GM12878 (cell line): ENCODE data around the gene DEFB132. TPM values are rescaled to one million over a fixed set of nuclear protein-coding genes. Genes with fewer than 3 reads are reported as not detected.

Experiments used
- ATAC-seq: fragments of 200-7000 bp; cut with Tn5 transposase; 3 replicates; pipeline ENCODE4 v1.9.1; 2020; ENCODE audit warnings: mild to moderate bottlenecking, moderate library complexity
- BruUV-seq: library from RNA; stranded (reverse); fragments of 400-500 nt; replicated peaks from 2 replicates; lab custom pipeline; 2021; lab: Mats Ljungman, UMichigan
- CTCF ChIA-PET: fragments of 300-600 bp; sonication (Branson Sonifier 250); formaldehyde crosslinking; extraction: SDS; loops from one replicate; lab custom pipeline; 2021; ENCODE audit warnings: inconsistent platforms; lab: Yijun Ruan, JAX
- POLR2A ChIA-PET: fragments of 350-600 bp; formaldehyde crosslinking; extraction: SDS; loops from one replicate; lab custom pipeline; 2021; ENCODE audit warnings: inconsistent platforms; lab: Charles Lee
- RAD21 ChIA-PET: fragments of 300-600 bp; sonication (Branson Sonifier 250); formaldehyde crosslinking; loops from one replicate; lab custom pipeline; 2023; ENCODE audit warnings: antibody characterized with exemption; ENCODE audit not compliant: unreplicated experiment; lab: Charles Lee
- SMC1A ChIA-PET: fragments of 300-600 bp; sonication (Branson Sonifier 250); formaldehyde crosslinking; loops from one replicate; lab custom pipeline; 2023; ENCODE audit not compliant: unreplicated experiment, uncharacterized antibody; lab: Charles Lee
- DNase-seq: peaks from one replicate; pipeline ENCODE4 v3.0.0-alpha.2; 2011; ENCODE audit warnings: low read depth, low spot score
- FAIRE-seq: peaks from 3 replicates; lab custom pipeline; 2011; peaks lifted over from hg19 to GRCh38; lab: Jason Lieb, UNC
- H2AFZ ChIP-seq: 2 replicates; pipeline ENCODE4 v1.6.0; 2011; ENCODE audit warnings: low read depth, low read length, control low read depth; ENCODE audit not compliant: control insufficient read depth
- H3K27ac ChIP-seq: 2 replicates; pipeline ENCODE4 v1.5.1; 2011; ENCODE audit warnings: control low read depth; ENCODE audit not compliant: control insufficient read depth, insufficient read depth
- H3K27me3 ChIP-seq, 2 experiments: replicated peaks in 1 of 2; 2 replicates each; pipeline versions ENCODE4 v1.6.0 to v1.6.1; 2011; ENCODE audit warnings: low read length in 1 of 2; ENCODE audit not compliant: control insufficient read depth in 2 of 2, insufficient read depth in 2 of 2
- H3K36me3 ChIP-seq, 2 experiments: 2 replicates each; pipeline ENCODE4 v1.5.1; 2011; ENCODE audit warnings: low read length in 1 of 2; ENCODE audit not compliant: control insufficient read depth in 2 of 2, insufficient read depth in 2 of 2
- H3K4me1 ChIP-seq: 2 replicates; pipeline ENCODE4 v1.6.1; 2011; ENCODE audit warnings: mild to moderate bottlenecking, low read length, moderate library complexity, mixed read lengths; ENCODE audit not compliant: control insufficient read depth, insufficient read depth
- H3K4me2 ChIP-seq: 2 replicates; pipeline ENCODE4 v1.6.0; 2011; ENCODE audit warnings: control low read depth; ENCODE audit not compliant: control insufficient read depth, insufficient read depth
- H3K4me3 ChIP-seq: fragments of 200-600 bp; sonication (generic); 2 replicates; pipeline ENCODE4 v1.5.1; 2016
- H3K79me2 ChIP-seq: 2 replicates; pipeline ENCODE4 v1.6.0; 2011; ENCODE audit warnings: low read length; ENCODE audit not compliant: control insufficient read depth, insufficient read depth
- H3K9ac ChIP-seq: 2 replicates; pipeline ENCODE4 v1.8.0; 2011; ENCODE audit warnings: low read length, control low read depth, mixed read lengths; ENCODE audit not compliant: control insufficient read depth, insufficient read depth
- H3K9me3 ChIP-seq: replicated peaks from 3 replicates; pipeline ENCODE4 v1.5.1; 2011; ENCODE audit warnings: mild to moderate bottlenecking, low read length; ENCODE audit not compliant: control insufficient read depth, insufficient read depth
- H4K20me1 ChIP-seq: 2 replicates; pipeline ENCODE4 v1.6.0; 2011; ENCODE audit not compliant: control insufficient read depth, insufficient read depth
- BHLHE40 ChIP-seq, 2 experiments: fragments of 450-650 bp in 1 of 2; IDR thresholded peaks; 2 replicates each; pipeline ENCODE4 v1.6.1; 2011 to 2017; ENCODE audit warnings: low read depth in 2 of 2, borderline replicate concordance in 1 of 2, improper control_type of control experiment in 1 of 2, low read length in 1 of 2, mild to moderate bottlenecking in 1 of 2
- CBFB ChIP-seq: IDR thresholded peaks from 2 replicates; pipeline ENCODE4 v1.6.1; 2016; ENCODE audit warnings: antibody characterized with exemption, low read depth
- CEBPB ChIP-seq, 2 experiments: fragments of 150-350 bp in 1 of 2; IDR thresholded peaks; 2 replicates each; pipeline ENCODE4 v1.6.1; 2012 to 2014; ENCODE audit warnings: low read depth in 2 of 2, low read length in 2 of 2, borderline replicate concordance in 1 of 2, inconsistent platforms in 1 of 2
- CHD4 ChIP-seq: fragments of 200-600 bp; sonication (generic); IDR thresholded peaks from 2 replicates; pipeline ENCODE4 v1.6.1; 2016; ENCODE audit warnings: mild to moderate bottlenecking
- FOS ChIP-seq: IDR thresholded peaks from 3 replicates; pipeline ENCODE4 v1.6.1; 2011; ENCODE audit warnings: borderline replicate concordance; ENCODE audit not compliant: insufficient read length; ENCODE audit errors: extremely low read depth
- NFYA ChIP-seq: IDR thresholded peaks from 2 replicates; pipeline ENCODE4 v1.6.1; 2011; ENCODE audit warnings: low read depth, mild to moderate bottlenecking, low read length, improper control_type of control experiment, borderline replicate concordance
- NFYB ChIP-seq: IDR thresholded peaks from 2 replicates; pipeline ENCODE4 v1.6.1; 2011; ENCODE audit warnings: low read depth, mild to moderate bottlenecking, low read length, improper control_type of control experiment, moderate library complexity; ENCODE audit not compliant: insufficient read depth
- PML ChIP-seq: IDR thresholded peaks from 2 replicates; pipeline ENCODE4 v1.6.1; 2012; ENCODE audit warnings: low read length, inconsistent platforms
- POLR2A ChIP-seq: IDR thresholded peaks from 2 replicates; pipeline ENCODE4 v1.6.1; 2011; ENCODE audit warnings: low read depth, mild to moderate bottlenecking, low read length
- RB1 ChIP-seq: fragments of 450-650 bp; formaldehyde crosslinking; IDR thresholded peaks from 2 replicates; pipeline ENCODE4 v1.6.1; 2017; ENCODE audit warnings: mild to moderate bottlenecking, borderline replicate concordance
- RCOR1 ChIP-seq: conservative IDR thresholded peaks from 2 replicates; pipeline ENCODE4 v1.6.1; 2012; ENCODE audit warnings: low read depth, low read length, improper control_type of control experiment
- TCF12 ChIP-seq: IDR thresholded peaks from 2 replicates; pipeline ENCODE4 v1.6.1; 2011; ENCODE audit warnings: low read depth, mild to moderate bottlenecking, low read length
- TCF7 ChIP-seq: IDR thresholded peaks from 2 replicates; pipeline ENCODE4 v1.6.1; 2014; ENCODE audit warnings: antibody characterized with exemption, borderline replicate concordance
- WGBS: methylation state at CpG from one replicate; pipeline ENCODE4 v1.1.6; 2016; ENCODE audit warnings: low lambda C conversion rate; ENCODE audit not compliant: insufficient replicate concordance, insufficient coverage; ENCODE audit errors: missing lambda C conversion rate; 5-methylcytosine and 5-hydroxymethylcytosine counted together
- in situ Hi-C: fragments of 300-500 bp; cut with MboI; formaldehyde crosslinking; loops from 9 replicates; pipeline ENCODE4 v1.14.3; 2018; ENCODE audit warnings: mixed read lengths
- intact Hi-C: fragments of 100-400 bp; cut with micrococcal nuclease; formaldehyde crosslinking; loops from one replicate; pipeline ENCODE4 v1.14.2; 2022; ENCODE audit not compliant: unreplicated experiment
- polyA plus RNA-seq, 11 experiments: library from polyadenylated mRNA; depleted of rRNA in 4 of 11; unstranded in 6 of 11; stranded (reverse) in 5 of 11; fragments of >200 nt; fragmentation: Nextera tagmentation in 4 of 11; fragmentation: Illumina TruSeq in 1 of 11; extraction: Ambion mirVana in 4 of 11; extraction: Trizol in 1 of 11; gene quantifications; 1 replicate in 1 of 11; 2 replicates in 10 of 11; pipeline versions ENCODE4 v1.2.1 to v1.2.3, GENCODE V29; 2011 to 2016; ENCODE audit warnings: inconsistent platforms in 2 of 11, missing spikeins in 2 of 11, low read depth in 1 of 11
- total RNA-seq, 4 experiments: library from RNA; depleted of rRNA in 3 of 4; stranded (reverse); fragments of >200 nt in 3 of 4; fragmentation: Illumina TruSeq in 1 of 4; extraction: Trizol in 1 of 4; gene quantifications; 2 replicates each; pipeline versions ENCODE4 v1.2.1 to v1.2.3, GENCODE V29; 2013 to 2021
- TF ChIP-seq, protein P1 (sequence below): IDR thresholded peaks from 2 replicates; pipeline ENCODE4 v1.6.1; 2011; ENCODE audit warnings: mild to moderate bottlenecking, low read depth, low read length, moderate library complexity; ENCODE audit not compliant: insufficient replicate concordance
- TF ChIP-seq, protein P2 (sequence below): fragments of 450-650 bp; IDR thresholded peaks from 2 replicates; pipeline ENCODE4 v1.6.1; 2018; ENCODE audit warnings: borderline replicate concordance, mild to moderate bottlenecking; ENCODE audit not compliant: partially characterized antibody

The DEFB132 gene
- total and polyA plus RNA-seq, 10 of the 15 experiments (the other 5 are each of a cell fraction or from before 2014, with no cell fraction given), result not detected

DNA sequence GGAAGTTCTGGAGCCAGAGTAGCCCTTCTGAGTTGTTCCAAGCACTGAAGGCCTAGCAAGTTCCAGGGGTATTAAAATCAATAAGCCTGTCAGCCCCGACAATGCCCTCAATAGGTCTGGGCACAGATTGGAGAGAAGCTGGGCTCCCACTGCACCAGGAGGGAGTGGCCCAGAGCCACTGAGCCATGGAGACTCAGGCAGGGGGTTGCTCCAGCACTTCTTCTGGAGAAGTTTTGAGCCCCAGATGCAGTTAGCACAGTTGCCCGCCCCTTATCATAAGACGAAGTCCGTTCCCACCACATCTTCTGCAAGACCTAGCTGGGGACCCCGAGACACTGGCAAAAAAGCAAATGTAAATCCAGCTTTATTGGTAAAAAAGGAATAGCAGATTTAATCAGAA, 13.0 kb downstream of the DEFB132 start:
- CTCF ChIA-PET, result interaction anchor here (0.7 to 5.6 kb wide), 2 partner anchors 60 to 74 kb away, joined by 3 to 32 read pairs; no protein-coding TSS in a partner anchor
- SMC1A ChIA-PET, result no interaction called here
- no peak overlapping the region for H3K4me2 ChIP-seq
- H3K4me3 ChIP-seq, result no peak overlapping the region
- FAIRE-seq (no peak), ATAC-seq (no peak), DNase-seq (no peak)
- intact Hi-C loops, result no loop called here
- 0 out of 4 replicates have a peak, but pooled peaks cover 0 to under 1% of the 10 kb centered on the region in 2 experiments for H3K36me3 ChIP-seq
- no peaks in the 10 kb centered on the region for H4K20me1 ChIP-seq
- no peaks in the 10 kb centered on the region for H3K27me3 ChIP-seq
- no peaks in the 10 kb centered on the region for H3K79me2 ChIP-seq
- in situ Hi-C loops, result no loop called here
- H3K4me1 ChIP-seq, result no peaks in the 10 kb centered on the region
- POLR2A ChIA-PET, result no interaction called here
- H3K27ac ChIP-seq, result no peak overlapping the region
- H2AFZ ChIP-seq, result no peak overlapping the region
- RAD21 ChIA-PET, result interaction anchor here (1.1 kb wide), 1 partner anchor 60 kb away, joined by 4 read pairs; no protein-coding TSS in a partner anchor
- WGBS, result 70% methylated on average over 5 of the region's 5 CpGs
- H3K9ac ChIP-seq, result no peak overlapping the region
- no peaks in the 10 kb centered on the region for H3K9me3 ChIP-seq
- no peak for TF ChIP-seq CBFB
- no TSS peak for BruUV-seq

DNA sequence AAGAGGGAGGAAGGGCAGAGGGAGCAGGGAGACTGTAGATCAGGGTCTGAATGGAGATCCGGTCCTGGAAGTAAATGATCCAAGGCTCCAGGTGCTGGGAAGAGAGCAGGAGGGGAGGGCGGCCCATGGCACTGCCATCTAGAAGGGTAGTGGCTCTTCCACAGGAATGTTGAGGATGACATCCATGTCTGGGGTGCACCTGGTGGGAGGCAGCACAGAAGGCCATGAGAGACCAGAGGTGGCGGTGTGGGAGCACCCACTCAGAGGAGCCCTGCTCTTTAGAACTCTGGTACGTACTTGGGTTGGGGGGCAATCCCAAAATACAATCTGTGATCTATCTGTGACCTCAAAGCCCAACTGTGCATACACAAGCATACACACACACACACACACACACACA, 13.5 kb downstream of the DEFB132 start:
- Histone ChIP-seq H2AFZ (no peak overlapping the region), H3K36me3 (0 out of 4 replicates have a peak, but pooled peaks cover 0 to 3% of the 10 kb centered on the region in 2 experiments), H4K20me1 (no peaks in the 10 kb centered on the region), H3K27ac (no peak overlapping the region), H3K79me2 (no peaks in the 10 kb centered on the region), H3K4me3 (no peak overlapping the region), H3K4me1 (no peaks in the 10 kb centered on the region), H3K9me3 (no peaks in the 10 kb centered on the region), H3K27me3 (no peaks in the 10 kb centered on the region), H3K4me2 (no peak overlapping the region), H3K9ac (no peak overlapping the region)
- intact Hi-C loops (no loop called here), in situ Hi-C loops (no loop called here)
- no TSS peak for BruUV-seq
- 49% methylated on average over 4 of the region's 4 CpGs for WGBS
- ChIA-PET CTCF (interaction anchor here (5.6 kb wide), 1 partner anchor 59 kb away, joined by 32 read pairs; no protein-coding TSS in a partner anchor), RAD21 (interaction anchor here (1.1 kb wide), 1 partner anchor 59 kb away, joined by 4 read pairs; no protein-coding TSS in a partner anchor), SMC1A (no interaction called here), POLR2A (no interaction called here)
- no peak for DNase-seq
- no peak for ATAC-seq
- FAIRE-seq, result no peak
- TF ChIP-seq TCF7, result no peak
- no peak for TF ChIP-seq RCOR1
- TF ChIP-seq, protein P1, sequence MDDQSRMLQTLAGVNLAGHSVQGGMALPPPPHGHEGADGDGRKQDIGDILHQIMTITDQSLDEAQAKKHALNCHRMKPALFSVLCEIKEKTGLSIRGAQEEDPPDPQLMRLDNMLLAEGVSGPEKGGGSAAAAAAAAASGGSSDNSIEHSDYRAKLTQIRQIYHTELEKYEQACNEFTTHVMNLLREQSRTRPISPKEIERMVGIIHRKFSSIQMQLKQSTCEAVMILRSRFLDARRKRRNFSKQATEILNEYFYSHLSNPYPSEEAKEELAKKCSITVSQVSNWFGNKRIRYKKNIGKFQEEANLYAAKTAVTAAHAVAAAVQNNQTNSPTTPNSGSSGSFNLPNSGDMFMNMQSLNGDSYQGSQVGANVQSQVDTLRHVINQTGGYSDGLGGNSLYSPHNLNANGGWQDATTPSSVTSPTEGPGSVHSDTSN, result no peak
- no peak for TF ChIP-seq FOS
- no peak for TF ChIP-seq CEBPB (IDR thresholded peaks at IDR 0.05; ENCODE audit: borderline replicate concordance in 1 of 2, low read depth in 2 of 2, low read length in 2 of 2)
- TF ChIP-seq, protein P2, sequence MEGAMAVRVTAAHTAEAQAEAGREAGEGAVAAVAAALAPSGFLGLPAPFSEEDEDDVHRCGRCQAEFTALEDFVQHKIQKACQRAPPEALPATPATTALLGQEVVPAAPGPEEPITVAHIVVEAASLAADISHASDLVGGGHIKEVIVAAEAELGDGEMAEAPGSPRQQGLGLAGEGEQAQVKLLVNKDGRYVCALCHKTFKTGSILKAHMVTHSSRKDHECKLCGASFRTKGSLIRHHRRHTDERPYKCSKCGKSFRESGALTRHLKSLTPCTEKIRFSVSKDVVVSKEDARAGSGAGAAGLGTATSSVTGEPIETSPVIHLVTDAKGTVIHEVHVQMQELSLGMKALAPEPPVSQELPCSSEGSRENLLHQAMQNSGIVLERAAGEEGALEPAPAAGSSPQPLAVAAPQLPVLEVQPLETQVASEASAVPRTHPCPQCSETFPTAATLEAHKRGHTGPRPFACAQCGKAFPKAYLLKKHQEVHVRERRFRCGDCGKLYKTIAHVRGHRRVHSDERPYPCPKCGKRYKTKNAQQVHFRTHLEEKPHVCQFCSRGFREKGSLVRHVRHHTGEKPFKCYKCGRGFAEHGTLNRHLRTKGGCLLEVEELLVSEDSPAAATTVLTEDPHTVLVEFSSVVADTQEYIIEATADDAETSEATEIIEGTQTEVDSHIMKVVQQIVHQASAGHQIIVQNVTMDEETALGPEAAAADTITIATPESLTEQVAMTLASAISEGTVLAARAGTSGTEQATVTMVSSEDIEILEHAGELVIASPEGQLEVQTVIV, result no peak
- no peak for TF ChIP-seq NFYA
- TF ChIP-seq TCF12, result no peak
- TF ChIP-seq NFYB, result no peak
- no peak for TF ChIP-seq POLR2A
- no peak for TF ChIP-seq BHLHE40 (IDR thresholded peaks at IDR 0.05; ENCODE audit: borderline replicate concordance in 1 of 2, low read depth in 2 of 2, low read length in 1 of 2)
- no peak for TF ChIP-seq CHD4
- TF ChIP-seq RB1, result no peak
- TF ChIP-seq PML, result no peak
